Measurements from ENCODE around the gene KLF18.
A peak's percentile ranks its signal among the peaks of the same experiment; 100 is the strongest.

The KLF18 gene

DNA sequence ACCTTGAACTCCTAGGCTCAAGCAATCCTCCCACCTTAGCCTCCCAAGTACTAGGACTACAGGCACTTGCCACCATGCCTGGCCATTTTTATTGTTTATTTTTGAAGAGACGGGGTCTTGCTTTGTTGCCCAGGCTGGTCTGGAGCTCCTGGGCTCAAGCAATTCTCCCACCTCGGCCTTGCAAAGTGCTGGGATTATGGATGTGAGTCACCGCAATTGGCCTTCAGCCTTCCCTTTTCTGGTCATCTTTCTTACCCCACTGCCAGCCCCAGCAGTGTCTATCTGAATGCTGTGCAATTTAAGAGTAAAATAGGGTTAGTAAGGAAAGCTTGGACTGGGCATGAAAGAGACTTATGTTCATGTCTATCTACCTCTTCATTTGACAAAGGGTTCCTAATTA lies 28.9 kb downstream of the KLF18 start:
- no peak for DNase-seq (ENCODE audit: low read depth)
- TF ChIP-seq, protein P1, sequence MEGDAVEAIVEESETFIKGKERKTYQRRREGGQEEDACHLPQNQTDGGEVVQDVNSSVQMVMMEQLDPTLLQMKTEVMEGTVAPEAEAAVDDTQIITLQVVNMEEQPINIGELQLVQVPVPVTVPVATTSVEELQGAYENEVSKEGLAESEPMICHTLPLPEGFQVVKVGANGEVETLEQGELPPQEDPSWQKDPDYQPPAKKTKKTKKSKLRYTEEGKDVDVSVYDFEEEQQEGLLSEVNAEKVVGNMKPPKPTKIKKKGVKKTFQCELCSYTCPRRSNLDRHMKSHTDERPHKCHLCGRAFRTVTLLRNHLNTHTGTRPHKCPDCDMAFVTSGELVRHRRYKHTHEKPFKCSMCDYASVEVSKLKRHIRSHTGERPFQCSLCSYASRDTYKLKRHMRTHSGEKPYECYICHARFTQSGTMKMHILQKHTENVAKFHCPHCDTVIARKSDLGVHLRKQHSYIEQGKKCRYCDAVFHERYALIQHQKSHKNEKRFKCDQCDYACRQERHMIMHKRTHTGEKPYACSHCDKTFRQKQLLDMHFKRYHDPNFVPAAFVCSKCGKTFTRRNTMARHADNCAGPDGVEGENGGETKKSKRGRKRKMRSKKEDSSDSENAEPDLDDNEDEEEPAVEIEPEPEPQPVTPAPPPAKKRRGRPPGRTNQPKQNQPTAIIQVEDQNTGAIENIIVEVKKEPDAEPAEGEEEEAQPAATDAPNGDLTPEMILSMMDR (IDR thresholded peaks at IDR 0.05; ENCODE audit: insufficient read depth, low read depth, low read length, missing control alignments) = no peak
- no peak overlapping the region for H3K4me3 ChIP-seq (ENCODE audit: low read length)

DNA sequence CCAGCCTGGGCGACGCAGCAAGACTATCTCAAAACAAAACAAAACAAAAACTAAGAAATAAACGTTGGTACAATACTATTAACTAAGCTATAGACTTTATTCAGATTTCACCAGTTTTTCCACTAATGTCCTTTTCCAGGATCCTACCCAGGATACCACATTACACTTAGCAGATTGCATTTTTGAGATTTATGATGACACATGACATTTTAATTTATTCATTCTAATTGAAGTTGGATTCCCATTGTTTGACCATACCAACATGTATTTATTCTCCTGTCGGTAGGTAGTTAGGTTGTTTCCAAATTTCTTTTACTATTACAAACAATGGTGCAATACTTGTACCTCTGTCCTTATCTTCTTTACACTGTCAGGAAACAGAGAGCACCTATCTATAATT lies 29.6 kb downstream of the KLF18 start:
- no peak overlapping the region for H3K4me3 ChIP-seq (ENCODE audit: low read length)
- no peak for DNase-seq (ENCODE audit: low read depth)
- TF ChIP-seq, protein P1 (IDR thresholded peaks at IDR 0.05; ENCODE audit: insufficient read depth, low read depth, low read length, missing control alignments) = no peak

- TF ChIP-seq, protein P1 (IDR thresholded peaks at IDR 0.05; ENCODE audit: insufficient read depth, low read depth, low read length, missing control alignments) = no peak
- H3K4me3 ChIP-seq (ENCODE audit: low read length) = no peak overlapping the region
- no peak for DNase-seq (ENCODE audit: low read depth)
Observed at GRCh38 chr1:44110916-44111315, 30.5 kb downstream of the KLF18 start.

GRCh38 chr1:44108971-44109370 lies 32.5 kb downstream of the KLF18 start:
- TF ChIP-seq, protein P1 (IDR thresholded peaks at IDR 0.05; ENCODE audit: insufficient read depth, low read depth, low read length, missing control alignments) = no peak
- H3K4me3 ChIP-seq (ENCODE audit: low read length) = no peak overlapping the region
- DNase-seq (ENCODE audit: low read depth) = no peak

- no peak overlapping the region for H3K4me3 ChIP-seq (ENCODE audit: low read length)
- peak; percentile 14 for DNase-seq (ENCODE audit: low read depth)
- TF ChIP-seq, protein P1 (IDR thresholded peaks at IDR 0.05; ENCODE audit: insufficient read depth, low read depth, low read length, missing control alignments) = no peak
Observed at GRCh38 chr1:44108241-44108640, 33.2 kb downstream of the KLF18 start.

DNA sequence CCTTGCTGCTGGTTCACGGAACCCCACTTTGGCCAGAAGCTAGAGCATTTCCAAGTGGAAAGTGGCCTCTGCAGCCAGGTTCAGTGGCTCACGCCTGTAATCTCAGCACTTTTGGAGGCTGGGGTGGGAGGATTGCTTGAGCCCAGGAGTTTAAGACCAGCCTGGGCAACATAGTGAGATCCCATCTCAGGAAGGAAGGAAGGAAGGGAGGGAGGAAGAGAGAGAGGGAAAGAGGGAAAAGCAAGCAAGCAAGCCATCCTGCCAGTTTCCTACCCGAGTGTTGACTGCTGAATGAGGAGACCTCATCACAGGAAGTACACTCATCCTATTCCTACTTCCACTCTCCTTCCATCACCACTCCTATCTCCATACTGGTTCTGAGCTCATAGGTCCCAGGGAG lies 35.6 kb downstream of the KLF18 start:
- DNase-seq (ENCODE audit: low read depth) = no peak
- H3K4me3 ChIP-seq (ENCODE audit: low read length) = no peak overlapping the region
- TF ChIP-seq, protein P1 (IDR thresholded peaks at IDR 0.05; ENCODE audit: insufficient read depth, low read depth, low read length, missing control alignments) = no peak

- peak; percentile 25 for DNase-seq (ENCODE audit: low read depth)
- no peak overlapping the region for H3K4me3 ChIP-seq (ENCODE audit: low read length)
- TF ChIP-seq, protein P1 (IDR thresholded peaks at IDR 0.05; ENCODE audit: insufficient read depth, low read depth, low read length, missing control alignments) = peak; percentile 20
Observed at GRCh38 chr1:44103270-44104131, 37.9 kb downstream of the KLF18 start.
